Activated B cell treated with CpG ODN at 0.5 μM for 24 hours (primary cell): ENCODE results near the gene PCF11. TPM values are rescaled to one million over a fixed set of nuclear protein-coding genes. Genes with fewer than 3 reads are reported as not detected.

Experiments
- ATAC-seq: fragments of 200-7000 bp; cut with Tn5 transposase; one replicate; pipeline ENCODE4 v1.10.0; 2021; ENCODE audit warnings: low read depth, mild to moderate bottlenecking, moderate library complexity
- CTCF ChIA-PET: fragments of 350-600 bp; sonication (Branson Sonifier 250); formaldehyde crosslinking; loops from one replicate; lab custom pipeline; 2021; ENCODE audit warnings: antibody characterized with exemption; lab: Charles Lee
- POLR2A ChIA-PET: fragments of 350-600 bp; sonication (Branson Sonifier 250); formaldehyde crosslinking; loops from one replicate; lab custom pipeline; 2021; ENCODE audit warnings: antibody characterized with exemption; lab: Charles Lee
- DNase-seq: peaks from one replicate; pipeline ENCODE4 v3.0.0; 2022
- H3K27ac Mint-ChIP-seq: one replicate; pipeline ENCODE4 v1.8.0; 2020; ENCODE audit warnings: mixed read lengths
- H3K27me3 Mint-ChIP-seq: one replicate; pipeline ENCODE4 v1.8.0; 2021; ENCODE audit warnings: mixed read lengths
- H3K36me3 Mint-ChIP-seq: one replicate; pipeline ENCODE4 v1.8.0; 2021; ENCODE audit warnings: low read depth, mixed read lengths
- H3K4me1 Mint-ChIP-seq: one replicate; pipeline ENCODE4 v1.8.0; 2021; ENCODE audit warnings: mixed read lengths
- H3K4me3 Mint-ChIP-seq: one replicate; pipeline ENCODE4 v1.8.0; 2020; ENCODE audit warnings: mild to moderate bottlenecking, mixed read lengths
- H3K9me3 Mint-ChIP-seq: one replicate; pipeline ENCODE4 v1.8.0; 2020; ENCODE audit warnings: mixed read lengths
- CTCF ChIP-seq: fragments of 200-600 bp; IDR thresholded peaks from one replicate; pipeline ENCODE4 v1.8.0; 2022; ENCODE audit warnings: antibody characterized with exemption, mild to moderate bottlenecking
- intact Hi-C: fragments of 100-400 bp; cut with micrococcal nuclease; formaldehyde crosslinking; loops from one replicate; pipeline ENCODE4 v1.15.1; 2024
- total RNA-seq: library from RNA; stranded (reverse); gene quantifications from 2 replicates; pipeline ENCODE4 v1.2.3, GENCODE V29; 2022

Gene PCF11
- total RNA-seq, 1 donor from 2014 or later, result 123 TPM

- peaks cover 55% of the 10 kb centered on the region for H3K36me3 Mint-ChIP-seq
- DNase-seq (no peak), ATAC-seq (no peak)
- no peaks in the 10 kb centered on the region for H3K27me3 Mint-ChIP-seq
- ChIA-PET POLR2A (interaction anchor here (0.6 to 6.4 kb wide), 12 partner anchors 17 to 258 kb away, joined by 3 to 129 read pairs (median 10); partner anchors contain the start of genes ANKRD42, DDIAS, PRCP and RAB30), CTCF (interaction anchor here (1.6 to 1.7 kb wide), 2 partner anchors 92 to 257 kb away, joined by 5 to 10 read pairs; partner anchors contain the start of gene DDIAS)
- H3K4me3 Mint-ChIP-seq, result peak overlapping the region; percentile 100
- H3K9me3 Mint-ChIP-seq, result no peaks in the 10 kb centered on the region
- TF ChIP-seq CTCF, result no peak
- intact Hi-C loops, result loop anchor here (2.0 kb wide), 1 partner anchor 14 kb away; no protein-coding TSS in a partner anchor
- peaks cover 50% of the 10 kb centered on the region for H3K4me1 Mint-ChIP-seq
- peak overlapping the region; percentile 100 for H3K27ac Mint-ChIP-seq
These were observed 1.4 kb downstream of the PCF11 start for GRCh38 chr11:83158357-83158786.

GRCh38 chr11:83158965-83159901 lies 2.3 kb downstream of the PCF11 start:
- H3K36me3 Mint-ChIP-seq, result peaks cover 60% of the 10 kb centered on the region

GRCh38 chr11:83159902-83160865 lies 3.3 kb downstream of the PCF11 start:
- intact Hi-C loops, result loop anchor here (2.0 kb wide), 1 partner anchor 13 kb away; no protein-coding TSS in a partner anchor
- Mint-ChIP-seq H3K27ac (peak overlapping the region; percentile 100), H3K9me3 (no peaks in the 10 kb centered on the region), H3K4me3 (peak overlapping the region; percentile 100), H3K4me1 (peaks cover 55% of the 10 kb centered on the region), H3K36me3 (peaks cover 67% of the 10 kb centered on the region), H3K27me3 (no peaks in the 10 kb centered on the region)
- ATAC-seq (no peak), DNase-seq (no peak)
- ChIA-PET POLR2A (interaction anchor here (0.5 to 6.4 kb wide), 11 partner anchors 14 to 260 kb away, joined by 3 to 129 read pairs (median 4); partner anchors contain the start of genes CCDC90B, DDIAS, PRCP and RAB30), CTCF (interaction anchor here (1.6 kb wide), 1 partner anchor 90 kb away, joined by 10 read pairs; no protein-coding TSS in a partner anchor)
- TF ChIP-seq CTCF, result no peak

More at GRCh38 chr11:83158965-83159901, 2.3 kb downstream of the PCF11 start:
- H3K27me3 Mint-ChIP-seq, result no peaks in the 10 kb centered on the region
- H3K4me1 Mint-ChIP-seq, result peaks cover 50% of the 10 kb centered on the region
- H3K9me3 Mint-ChIP-seq, result no peaks in the 10 kb centered on the region
- H3K4me3 Mint-ChIP-seq, result peak overlapping the region; percentile 100
- intact Hi-C loops, result loop anchor here (2.0 kb wide), 1 partner anchor 14 kb away; no protein-coding TSS in a partner anchor
- ChIA-PET CTCF (interaction anchor here (1.6 kb wide), 1 partner anchor 91 kb away, joined by 10 read pairs; no protein-coding TSS in a partner anchor), POLR2A (interaction anchor here (0.5 to 6.4 kb wide), 15 partner anchors 15 to 259 kb away, joined by 3 to 129 read pairs (median 4); partner anchors contain the start of genes CCDC90B, DDIAS, PRCP and RAB30)
- peak overlapping the region; percentile 100 for H3K27ac Mint-ChIP-seq
- no peak for DNase-seq
- ATAC-seq, result no peak
- no peak for TF ChIP-seq CTCF

- Mint-ChIP-seq H3K36me3 (peaks cover 76% of the 10 kb centered on the region), H3K27me3 (no peaks in the 10 kb centered on the region), H3K27ac (peak overlapping the region; percentile 61), H3K4me1 (peaks cover 60% of the 10 kb centered on the region), H3K9me3 (no peaks in the 10 kb centered on the region), H3K4me3 (peak overlapping the region; percentile 64)
- ChIA-PET CTCF (no interaction called here), POLR2A (interaction anchor here (1.0 to 6.4 kb wide), 5 partner anchors 12 to 124 kb away, joined by 3 to 119 read pairs (median 5); partner anchors contain the start of gene CCDC90B)
- ATAC-seq (no peak), DNase-seq (no peak)
- TF ChIP-seq CTCF, result no peak
- intact Hi-C loops, result loop anchor here (1.0 kb wide), 1 partner anchor 10 kb away; no protein-coding TSS in a partner anchor
These were observed 4.8 kb downstream of the PCF11 start for GRCh38 chr11:83161610-83162199.
